ENCODE results near the gene NPFFR1.
"Not testable (repeated sequence)": the region's sequence is repeated elsewhere in the genome, so short reads cannot be mapped to it uniquely, and the experiment has no call there.

The NPFFR1 gene

DNA sequence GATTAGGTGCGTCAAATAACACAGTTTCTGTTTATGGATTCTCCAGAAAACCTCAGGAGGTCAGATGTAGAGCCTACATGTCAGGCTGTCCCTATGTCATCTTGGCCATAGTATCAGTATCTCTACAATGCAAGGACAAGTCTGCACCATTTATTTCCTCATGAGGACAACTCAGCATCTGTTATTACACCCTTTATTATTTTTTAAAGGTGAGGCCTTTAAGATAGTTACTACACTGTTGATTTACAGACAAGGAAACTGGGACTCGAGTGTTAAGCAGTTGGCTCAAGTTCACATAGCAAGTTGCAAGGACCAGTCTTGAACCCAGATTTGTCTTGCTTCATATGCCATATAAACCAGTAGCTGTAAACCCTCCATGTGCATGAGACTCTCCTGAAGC is 27.3 kb downstream of the NPFFR1 start:
- no peak overlapping the region for H3K27ac ChIP-seq (ENCODE audit: low read depth, low read length)

GRCh38 chr10:70255329-70256299 is 28.2 kb downstream of the NPFFR1 start:
- Histone ChIP-seq H3K27me3 (ENCODE audit: insufficient read depth, low read length) (peaks cover 16% of the 10 kb centered on the region), H3K79me2 (ENCODE audit: control insufficient read depth, insufficient read depth, low read length, unreplicated experiment) (no peaks in the 10 kb centered on the region), H3K4me3 (ENCODE audit: low read depth, low read length) (no peak overlapping the region), H3K36me3 (ENCODE audit: insufficient read depth, low read length) (no peaks in the 10 kb centered on the region), H3K27ac (ENCODE audit: low read depth, low read length) (no peak overlapping the region), H2AFZ (ENCODE audit: low read length, unreplicated experiment) (no peak overlapping the region), H3K4me1 (ENCODE audit: control insufficient read depth, insufficient read depth, low read length, unreplicated experiment) (peaks cover 5% of the 10 kb centered on the region)

More for the DNA sequence above, 27.3 kb downstream of the NPFFR1 start:
- H3K27me3 ChIP-seq (ENCODE audit: insufficient read depth, low read length): peaks cover 16% of the 10 kb centered on the region
- no peak overlapping the region for H2AFZ ChIP-seq (ENCODE audit: low read length, unreplicated experiment)
- H3K4me1 ChIP-seq (ENCODE audit: control insufficient read depth, insufficient read depth, low read length, unreplicated experiment): peaks cover 5% of the 10 kb centered on the region
- no peaks in the 10 kb centered on the region for H3K79me2 ChIP-seq (ENCODE audit: control insufficient read depth, insufficient read depth, low read length, unreplicated experiment)
- no peak overlapping the region for H3K4me3 ChIP-seq (ENCODE audit: low read depth, low read length)
- no peaks in the 10 kb centered on the region for H3K36me3 ChIP-seq (ENCODE audit: insufficient read depth, low read length)

DNA sequence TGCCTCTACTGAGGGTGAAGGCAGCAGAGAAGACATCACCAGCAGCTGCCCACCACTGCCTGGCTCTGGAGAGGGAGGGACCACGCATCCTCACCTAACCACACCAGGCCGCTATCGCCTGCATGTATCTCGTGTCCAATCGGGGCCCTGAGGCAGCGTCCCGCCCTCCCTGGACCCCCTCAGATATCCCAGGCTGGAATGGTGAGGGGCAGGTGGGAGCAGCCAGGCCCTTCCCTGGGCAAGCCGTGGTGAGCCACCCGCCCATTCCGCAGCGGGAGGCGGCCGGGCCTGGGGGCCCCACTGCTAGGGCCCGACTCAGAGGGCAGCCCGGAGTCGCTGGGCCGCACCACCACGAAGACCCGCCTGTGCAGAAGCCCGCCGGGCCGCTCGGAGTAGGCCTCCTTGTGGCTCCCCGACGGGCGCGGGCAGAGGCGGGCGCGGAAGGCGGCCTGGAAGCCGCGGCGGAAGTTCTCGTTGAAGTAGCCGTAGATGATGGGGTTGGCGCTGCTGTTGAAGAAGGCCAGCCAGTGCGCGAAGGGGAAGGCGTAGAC is 29.0 kb downstream of the NPFFR1 start:
- Histone ChIP-seq H3K79me2 (ENCODE audit: control insufficient read depth, insufficient read depth, low read length, unreplicated experiment) (no peaks in the 10 kb centered on the region), H3K4me1 (ENCODE audit: control insufficient read depth, insufficient read depth, low read length, unreplicated experiment) (peaks cover 5% of the 10 kb centered on the region), H2AFZ (ENCODE audit: low read length, unreplicated experiment) (no peak overlapping the region), H3K36me3 (ENCODE audit: insufficient read depth, low read length) (no peaks in the 10 kb centered on the region), H3K27me3 (ENCODE audit: insufficient read depth, low read length) (peaks cover 21% of the 10 kb centered on the region), H3K4me3 (ENCODE audit: low read depth, low read length) (no peak overlapping the region), H3K27ac (ENCODE audit: low read depth, low read length) (no peak overlapping the region)

DNA sequence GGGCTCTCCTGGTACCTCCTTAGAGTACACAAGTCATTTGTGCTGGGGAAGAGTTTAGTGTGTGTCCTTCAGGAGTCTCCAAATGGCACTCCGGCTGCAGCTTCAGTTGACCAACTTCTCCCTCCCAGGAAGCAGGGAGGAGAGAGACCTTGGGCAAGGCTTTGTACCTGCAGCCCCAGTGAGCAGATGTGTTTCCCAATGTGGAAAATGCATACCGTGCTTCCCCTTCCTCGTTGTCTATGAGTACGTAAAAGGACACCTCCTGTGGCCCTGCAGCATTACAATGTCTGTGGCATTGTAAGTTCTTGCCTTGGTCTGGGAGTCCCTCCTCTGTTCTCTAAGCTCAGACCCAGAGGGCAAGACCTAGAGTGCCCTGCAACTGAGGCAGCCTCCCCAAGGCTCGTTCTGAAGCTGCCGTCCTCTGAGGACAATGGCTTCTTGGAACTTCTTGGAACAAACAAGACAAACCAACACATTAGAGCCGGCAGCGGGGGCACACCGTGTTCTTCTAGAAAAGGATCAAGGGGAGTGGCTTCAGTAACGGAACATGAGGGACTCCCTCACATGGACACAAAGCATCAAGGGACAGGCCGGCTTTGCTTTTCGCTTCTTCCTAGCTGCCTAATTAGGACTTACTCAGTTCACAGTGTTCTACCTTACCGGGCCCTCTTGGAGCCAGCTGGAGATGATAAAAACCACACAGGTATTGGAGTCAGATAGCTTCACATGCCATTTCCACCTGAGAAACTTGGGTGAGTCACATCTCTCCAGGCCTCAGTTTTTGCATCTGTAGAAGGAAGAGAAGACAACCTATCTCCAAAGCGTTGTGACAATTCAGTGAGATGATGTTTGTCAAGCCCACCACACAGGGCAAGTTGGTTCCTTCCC is 29.7 kb downstream of the NPFFR1 start:
- no peaks in the 10 kb centered on the region for H3K36me3 ChIP-seq (ENCODE audit: insufficient read depth, low read length)
- no peak overlapping the region for H3K4me3 ChIP-seq (ENCODE audit: low read depth, low read length)
- peaks cover 21% of the 10 kb centered on the region for H3K27me3 ChIP-seq (ENCODE audit: insufficient read depth, low read length)
- peaks cover 5% of the 10 kb centered on the region for H3K4me1 ChIP-seq (ENCODE audit: control insufficient read depth, insufficient read depth, low read length, unreplicated experiment)
- no peak overlapping the region for H2AFZ ChIP-seq (ENCODE audit: low read length, unreplicated experiment)
- H3K27ac ChIP-seq (ENCODE audit: low read depth, low read length): no peak overlapping the region
- no peaks in the 10 kb centered on the region for H3K79me2 ChIP-seq (ENCODE audit: control insufficient read depth, insufficient read depth, low read length, unreplicated experiment)

GRCh38 chr10:70250961-70251680 is 32.7 kb downstream of the NPFFR1 start:
- Histone ChIP-seq H3K27me3 (ENCODE audit: insufficient read depth, low read length) (peaks cover 43% of the 10 kb centered on the region), H3K36me3 (ENCODE audit: insufficient read depth, low read length) (no peaks in the 10 kb centered on the region), H3K79me2 (ENCODE audit: control insufficient read depth, insufficient read depth, low read length, unreplicated experiment) (no peaks in the 10 kb centered on the region), H3K4me3 (ENCODE audit: low read depth, low read length) (no peak overlapping the region), H2AFZ (ENCODE audit: low read length, unreplicated experiment) (no peak overlapping the region), H3K27ac (ENCODE audit: low read depth, low read length) (no peak overlapping the region), H3K4me1 (ENCODE audit: control insufficient read depth, insufficient read depth, low read length, unreplicated experiment) (no peaks in the 10 kb centered on the region)

DNA sequence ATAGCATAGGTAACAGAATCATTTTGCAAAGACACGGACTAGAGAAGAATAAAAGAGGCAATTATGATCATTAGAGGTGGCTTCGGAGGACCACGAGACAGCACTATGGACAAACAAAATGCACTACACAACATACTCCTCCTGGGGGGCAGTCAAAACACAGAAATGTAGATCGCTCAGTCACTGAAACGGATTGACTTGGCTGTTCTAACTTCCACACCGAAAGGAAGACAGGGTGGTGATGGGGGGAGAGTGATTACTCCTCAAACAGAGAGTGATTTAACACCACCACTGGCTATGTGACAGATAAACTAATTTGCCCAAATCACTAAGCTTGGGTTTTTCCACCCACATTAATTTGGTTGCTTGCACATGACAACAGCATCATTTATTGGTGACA is 36.4 kb downstream of the NPFFR1 start:
- Histone ChIP-seq H3K27ac (ENCODE audit: low read depth, low read length) (no peak overlapping the region), H3K4me1 (ENCODE audit: control insufficient read depth, insufficient read depth, low read length, unreplicated experiment) (no peaks in the 10 kb centered on the region)

GRCh38 chr10:70241081-70241480 is 42.7 kb downstream of the NPFFR1 start:
- Histone ChIP-seq H3K36me3 (ENCODE audit: insufficient read depth, low read length) (no peaks in the 10 kb centered on the region), H3K27ac (ENCODE audit: low read depth, low read length) (no peak overlapping the region), H3K27me3 (ENCODE audit: insufficient read depth, low read length) (peaks cover 32% of the 10 kb centered on the region), H3K79me2 (ENCODE audit: control insufficient read depth, insufficient read depth, low read length, unreplicated experiment) (no peaks in the 10 kb centered on the region), H3K4me1 (ENCODE audit: control insufficient read depth, insufficient read depth, low read length, unreplicated experiment) (no peaks in the 10 kb centered on the region), H2AFZ (ENCODE audit: low read length, unreplicated experiment) (no peak overlapping the region), H3K4me3 (ENCODE audit: low read depth, low read length) (no peak overlapping the region)

More for the DNA sequence above, 36.4 kb downstream of the NPFFR1 start:
- no peak overlapping the region for H2AFZ ChIP-seq (ENCODE audit: low read length, unreplicated experiment)
- H3K4me3 ChIP-seq (ENCODE audit: low read depth, low read length): no peak overlapping the region
- H3K79me2 ChIP-seq (ENCODE audit: control insufficient read depth, insufficient read depth, low read length, unreplicated experiment): no peaks in the 10 kb centered on the region
- H3K36me3 ChIP-seq (ENCODE audit: insufficient read depth, low read length): no peaks in the 10 kb centered on the region
- H3K27me3 ChIP-seq (ENCODE audit: insufficient read depth, low read length): peaks cover 59% of the 10 kb centered on the region

- H2AFZ ChIP-seq (ENCODE audit: low read length, unreplicated experiment); H3K4me3 ChIP-seq (ENCODE audit: low read depth, low read length); H3K4me1 ChIP-seq (ENCODE audit: control insufficient read depth, insufficient read depth, low read length, unreplicated experiment); H3K79me2 ChIP-seq (ENCODE audit: control insufficient read depth, insufficient read depth, low read length, unreplicated experiment); H3K36me3 ChIP-seq (ENCODE audit: insufficient read depth, low read length); H3K27ac ChIP-seq (ENCODE audit: low read depth, low read length): not testable (repeated sequence)
- H3K27me3 ChIP-seq (ENCODE audit: insufficient read depth, low read length): peaks cover 21% of the 10 kb centered on the region
These were observed 43.8 kb downstream of the NPFFR1 start for GRCh38 chr10:70239986-70240385.

- not testable (repeated sequence) for H3K36me3 ChIP-seq (ENCODE audit: insufficient read depth, low read length); H2AFZ ChIP-seq (ENCODE audit: low read length, unreplicated experiment); H3K27ac ChIP-seq (ENCODE audit: low read depth, low read length); H3K79me2 ChIP-seq (ENCODE audit: control insufficient read depth, insufficient read depth, low read length, unreplicated experiment); H3K4me3 ChIP-seq (ENCODE audit: low read depth, low read length)
- H3K4me1 ChIP-seq (ENCODE audit: control insufficient read depth, insufficient read depth, low read length, unreplicated experiment): peaks cover 12% of the 10 kb centered on the region
- peaks cover 14% of the 10 kb centered on the region for H3K27me3 ChIP-seq (ENCODE audit: insufficient read depth, low read length)
These were observed 44.5 kb downstream of the NPFFR1 start for GRCh38 chr10:70239077-70239976.

Measured in ACC112 (cell line).